Muscle of leg (tissue), 11 donors: ENCODE measurements around the gene SLC25A13. TPM values are rescaled to one million over a fixed set of nuclear protein-coding genes. Genes with fewer than 3 reads are reported as not detected.

ENCODE experiments used
- DNase-seq: peaks from one replicate; pipeline ENCODE4 v3.0.0; 2013
- H3K27ac ChIP-seq: one replicate; pipeline ENCODE4 v1.5.1; 2013; ENCODE audit warnings: mild to moderate bottlenecking, low read length, control low read depth
- H3K27me3 ChIP-seq: one replicate; pipeline ENCODE4 v1.6.1; 2013; ENCODE audit warnings: low read length; ENCODE audit not compliant: control insufficient read depth, insufficient read depth
- H3K36me3 ChIP-seq: one replicate; pipeline ENCODE4 v1.6.1; 2013; ENCODE audit warnings: low read length; ENCODE audit not compliant: control insufficient read depth, insufficient read depth
- H3K4me1 ChIP-seq: one replicate; pipeline ENCODE4 v1.6.1; 2013; ENCODE audit warnings: low read length; ENCODE audit not compliant: control insufficient read depth, insufficient read depth
- H3K4me3 ChIP-seq: one replicate; pipeline ENCODE4 v1.5.1; 2013; ENCODE audit warnings: low read length, control low read depth
- H3K9me3 ChIP-seq: replicated peaks from 2 replicates; pipeline ENCODE4 v1.6.1; 2013; ENCODE audit warnings: low read depth, low read length; ENCODE audit not compliant: control insufficient read depth
- WGBS: methylation state at CpG from one replicate; pipeline ENCODE4 v1.1.5; 2013; ENCODE audit warnings: missing lambda C conversion rate; ENCODE audit not compliant: insufficient coverage; 5-methylcytosine and 5-hydroxymethylcytosine counted together
- polyA plus RNA-seq, 8 donors: library from polyadenylated mRNA; unstranded; fragments of 120-200 nt; gene quantifications; one replicate each; pipeline versions ENCODE4 v1.2.1 to v1.2.3, GENCODE V29; 2013; ENCODE audit warnings: inconsistent platforms in 1 of 8, low replicate concordance in 1 of 8; ENCODE audit not compliant: insufficient read length in 8 of 8, insufficient read depth in 1 of 8
- total RNA-seq: library from RNA; stranded (reverse); fragments of 120-200 nt; gene quantifications from one replicate; pipeline ENCODE4 v1.2.4, GENCODE V29; 2013

SLC25A13 gene
- total and polyA plus RNA-seq, 9 donors = 9.4 to 13.8 (median 12.2) TPM

- no peak overlapping the region for H3K4me3 ChIP-seq
- H3K27ac ChIP-seq = no peak overlapping the region
- no peaks in the 10 kb centered on the region for H3K9me3 ChIP-seq
- H3K36me3 ChIP-seq = no peaks in the 10 kb centered on the region
- H3K27me3 ChIP-seq = no peaks in the 10 kb centered on the region
- no peaks in the 10 kb centered on the region for H3K4me1 ChIP-seq
- no peak for DNase-seq
- WGBS = no CpG with 5 or more reads among the region's 6 CpGs
These were observed 231.1 kb downstream of the SLC25A13 start for GRCh38 chr7:96090756-96091155.

DNA sequence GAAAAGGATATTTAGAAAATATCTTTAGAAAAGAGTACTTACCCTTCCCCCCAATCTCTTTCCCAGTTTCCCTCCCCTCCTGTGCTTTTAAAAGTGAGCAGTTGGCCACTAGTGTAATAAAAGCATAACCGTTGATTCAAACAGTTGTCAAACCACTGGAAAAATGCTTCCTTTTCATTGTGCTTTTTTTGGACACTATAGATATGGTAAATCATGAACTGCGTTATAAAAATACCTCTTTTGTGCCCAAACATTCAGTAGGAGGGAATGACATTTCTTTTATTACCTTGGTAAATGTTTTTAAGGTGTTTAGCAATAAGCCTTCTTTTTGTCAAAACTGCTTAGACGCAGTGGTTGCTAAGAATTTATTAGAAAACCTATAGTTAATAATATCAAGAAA lies 232.4 kb downstream of the SLC25A13 start:
- Histone ChIP-seq H3K27me3 (no peaks in the 10 kb centered on the region), H3K27ac (no peak overlapping the region), H3K9me3 (no peaks in the 10 kb centered on the region), H3K4me3 (no peak overlapping the region), H3K36me3 (no peaks in the 10 kb centered on the region), H3K4me1 (no peaks in the 10 kb centered on the region)
- DNase-seq = no peak
- no CpG with 5 or more reads among the region's 3 CpGs for WGBS

DNA sequence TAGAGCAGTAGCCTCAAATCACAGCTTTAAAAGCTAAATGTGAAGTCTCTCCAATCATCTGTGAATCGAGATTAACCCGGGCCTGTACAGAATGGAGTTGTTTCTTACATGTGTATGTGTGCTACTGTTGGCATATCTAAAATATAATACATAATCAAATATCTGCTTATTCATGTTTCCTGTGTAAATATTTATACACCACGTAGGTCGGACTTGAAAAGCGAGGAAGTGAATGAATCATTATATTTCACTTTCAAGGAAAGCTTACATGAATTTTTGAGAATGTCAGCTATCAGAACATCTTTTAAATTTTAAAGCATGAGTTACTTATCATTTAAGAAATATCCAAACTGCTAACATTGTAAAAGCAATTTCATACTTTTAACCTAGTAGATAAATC lies 233.3 kb downstream of the SLC25A13 start:
- H3K9me3 ChIP-seq = no peaks in the 10 kb centered on the region
- no peaks in the 10 kb centered on the region for H3K36me3 ChIP-seq
- DNase-seq = no peak
- no peaks in the 10 kb centered on the region for H3K4me1 ChIP-seq
- no peak overlapping the region for H3K4me3 ChIP-seq
- WGBS = no CpG with 5 or more reads among the region's 5 CpGs
- H3K27ac ChIP-seq = no peak overlapping the region
- H3K27me3 ChIP-seq = no peaks in the 10 kb centered on the region

- Histone ChIP-seq H3K9me3 (no peaks in the 10 kb centered on the region), H3K4me1 (no peaks in the 10 kb centered on the region), H3K4me3 (no peak overlapping the region), H3K27ac (no peak overlapping the region), H3K36me3 (no peaks in the 10 kb centered on the region), H3K27me3 (no peaks in the 10 kb centered on the region)
- WGBS = no CpG with 5 or more reads among the region's 3 CpGs
- no peak for DNase-seq
These were observed 235.9 kb downstream of the SLC25A13 start for GRCh38 chr7:96085953-96086352.

GRCh38 chr7:96084881-96085553 lies 236.9 kb downstream of the SLC25A13 start:
- Histone ChIP-seq H3K27me3 (peaks cover 2% of the 10 kb centered on the region), H3K4me3 (no peak overlapping the region), H3K27ac (no peak overlapping the region), H3K36me3 (no peaks in the 10 kb centered on the region), H3K4me1 (no peaks in the 10 kb centered on the region), H3K9me3 (no peaks in the 10 kb centered on the region)
- DNase-seq = no peak
- WGBS = 100% methylated on average over 1 of the region's 1 CpG

DNA sequence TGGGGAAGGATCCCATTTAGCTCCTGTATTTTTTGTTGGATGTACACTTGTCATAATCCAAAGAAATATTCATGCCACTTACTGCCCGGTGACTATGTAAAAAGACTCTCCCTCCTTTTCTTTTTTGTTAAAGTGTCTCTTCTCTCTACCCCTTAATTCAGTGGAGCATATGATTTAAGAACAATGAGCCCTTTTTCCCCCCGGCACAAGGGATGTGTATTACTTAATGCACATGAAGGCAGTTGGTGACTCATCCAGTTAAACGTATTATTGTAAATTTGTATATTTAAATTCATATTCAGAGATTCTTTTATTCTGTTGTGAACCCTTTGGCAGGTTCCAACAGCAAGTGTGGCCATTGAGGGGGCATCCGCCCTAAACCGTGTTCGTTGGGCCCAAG lies 241.9 kb downstream of the SLC25A13 start:
- DNase-seq = no peak
- H3K27ac ChIP-seq = no peak overlapping the region
- no peaks in the 10 kb centered on the region for H3K9me3 ChIP-seq
- H3K4me1 ChIP-seq = peaks cover 3% of the 10 kb centered on the region
- H3K36me3 ChIP-seq = no peaks in the 10 kb centered on the region
- peaks cover 15% of the 10 kb centered on the region for H3K27me3 ChIP-seq
- 100% methylated on average over 3 of the region's 6 CpGs for WGBS
- H3K4me3 ChIP-seq = no peak overlapping the region

DNA sequence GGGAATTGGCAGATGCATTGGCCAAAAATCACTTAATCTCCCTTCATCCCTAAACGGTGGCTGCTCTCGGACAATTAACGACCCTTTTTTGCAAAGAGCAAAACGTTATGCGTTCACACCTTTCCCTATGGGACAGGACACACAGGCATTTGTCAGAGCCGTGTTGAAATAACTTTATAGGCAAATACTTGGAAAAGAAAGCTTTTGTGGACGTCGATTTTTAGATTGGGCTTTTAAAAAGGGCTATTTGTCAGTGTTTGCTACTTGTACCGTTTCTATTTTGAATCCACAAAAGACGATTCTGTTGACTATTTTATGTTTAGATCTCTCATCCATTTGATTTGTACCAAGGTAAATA lies 245.6 kb downstream of the SLC25A13 start:
- Histone ChIP-seq H3K27ac (no peak overlapping the region), H3K4me3 (peak overlapping the region; percentile 43), H3K4me1 (peaks cover 3% of the 10 kb centered on the region), H3K9me3 (no peaks in the 10 kb centered on the region), H3K27me3 (peaks cover 15% of the 10 kb centered on the region), H3K36me3 (no peaks in the 10 kb centered on the region)
- DNase-seq = no peak
- whole genome bisulfite sequencing = no CpG with 5 or more reads among the region's 10 CpGs

DNA sequence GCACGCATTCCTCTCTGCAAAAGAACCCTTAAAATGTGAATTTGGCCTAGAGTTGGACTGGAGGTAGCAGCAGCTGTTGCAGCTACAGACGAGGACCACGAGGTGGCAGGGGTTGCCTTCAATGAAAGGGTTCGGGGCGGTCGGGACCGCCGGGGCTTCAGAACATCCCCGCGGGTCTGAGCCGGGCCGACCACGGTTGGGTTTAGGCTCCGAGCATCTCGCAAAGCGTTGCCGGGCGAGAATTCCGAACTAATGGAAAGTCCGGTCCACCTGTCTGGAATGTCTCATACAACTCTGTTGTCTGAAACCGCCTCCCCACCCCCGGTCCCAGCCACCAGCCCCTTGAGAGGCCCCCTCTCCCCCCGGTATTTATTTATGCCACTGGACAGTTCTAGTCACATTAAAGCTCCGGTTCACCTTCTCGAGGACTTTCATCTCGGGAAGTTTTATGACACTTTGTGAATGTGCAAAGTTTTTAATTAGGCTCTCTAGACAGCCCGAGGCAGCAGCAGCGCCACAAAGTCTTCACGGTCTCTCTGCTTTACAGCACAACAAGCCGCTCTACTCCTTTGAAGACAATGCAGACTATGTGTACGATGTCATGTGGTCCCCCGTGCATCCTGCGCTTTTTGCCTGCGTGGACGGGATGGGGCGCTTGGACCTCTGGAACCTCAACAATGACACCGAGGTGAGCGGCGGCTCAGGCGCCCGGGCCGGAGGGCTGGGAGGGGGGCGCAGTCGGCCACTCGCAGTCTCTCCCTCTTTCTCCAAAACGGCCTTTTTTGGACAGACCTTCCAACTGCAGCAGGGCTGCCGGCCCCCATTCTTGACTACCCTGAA lies 246.2 kb downstream of the SLC25A13 start:
- Histone ChIP-seq H3K27ac (no peak overlapping the region), H3K27me3 (peaks cover 15% of the 10 kb centered on the region), H3K4me1 (peaks cover 3% of the 10 kb centered on the region), H3K4me3 (peak overlapping the region; percentile 43), H3K9me3 (no peaks in the 10 kb centered on the region), H3K36me3 (no peaks in the 10 kb centered on the region)
- peak; percentile 66 for DNase-seq
- under 1% methylated on average over 39 of the region's 47 CpGs for WGBS

- H3K36me3 ChIP-seq = no peaks in the 10 kb centered on the region
- H3K4me1 ChIP-seq = peaks cover 3% of the 10 kb centered on the region
- H3K4me3 ChIP-seq = no peak overlapping the region
- no peak overlapping the region for H3K27ac ChIP-seq
- no CpG with 5 or more reads among the region's 1 CpG for WGBS
- no peaks in the 10 kb centered on the region for H3K9me3 ChIP-seq
- no peak for DNase-seq
- H3K27me3 ChIP-seq = peaks cover 13% of the 10 kb centered on the region
These were observed 247.0 kb downstream of the SLC25A13 start for GRCh38 chr7:96074871-96075270.
